ENCODE data around the gene ZNF100.
A peak's percentile ranks its signal among the peaks of the same experiment; 100 is the strongest.
"Not testable (repeated sequence)": the region's sequence is repeated elsewhere in the genome, so short reads cannot be mapped to it uniquely, and the experiment has no call there.

Gene ZNF100

DNA sequence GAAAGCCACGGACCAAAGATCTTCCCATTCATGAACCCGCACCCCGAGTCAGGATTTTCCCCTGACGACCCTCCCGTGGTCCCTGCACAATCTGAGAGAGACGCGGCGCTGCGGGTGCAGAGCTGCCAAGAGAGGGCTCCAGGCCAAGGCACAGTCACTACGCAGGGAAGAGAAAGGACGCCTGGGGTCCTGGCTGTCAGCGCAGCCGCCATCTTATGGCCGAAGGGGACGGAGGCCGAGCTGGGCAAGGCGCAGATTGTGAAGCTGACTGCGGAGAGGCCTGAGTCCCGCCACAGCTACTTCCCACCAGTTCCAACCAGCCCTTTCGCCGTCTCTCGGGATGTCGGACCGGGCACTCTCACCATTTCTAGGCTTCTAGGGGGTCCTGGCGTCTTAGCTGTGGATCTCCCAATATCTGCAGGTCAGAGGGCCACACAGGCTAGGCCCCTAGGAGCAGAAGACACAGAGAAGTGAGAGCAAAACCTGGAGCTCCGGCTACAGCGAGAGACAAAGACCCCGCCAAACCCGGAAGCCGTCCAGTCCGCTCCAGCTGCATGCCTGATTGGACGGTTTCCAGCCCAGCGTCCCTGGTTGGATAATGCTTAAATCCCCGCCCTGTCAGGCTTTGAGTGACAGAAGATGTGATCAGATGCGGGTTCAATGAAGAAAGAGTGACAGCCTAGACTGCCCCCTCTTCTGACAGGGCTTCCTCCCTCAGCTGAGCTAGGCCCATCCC, at the start of gene ZNF100:
ZNF100 (minus strand) TSS at position 515 of the 736 bp plus-strand sequence; CDS start at position 365, 150 bp downstream.
- peak; percentile 62 to 89 for DNase-seq (ENCODE audit: low read depth in 1 of 2, low spot score in 1 of 2)

DNA sequence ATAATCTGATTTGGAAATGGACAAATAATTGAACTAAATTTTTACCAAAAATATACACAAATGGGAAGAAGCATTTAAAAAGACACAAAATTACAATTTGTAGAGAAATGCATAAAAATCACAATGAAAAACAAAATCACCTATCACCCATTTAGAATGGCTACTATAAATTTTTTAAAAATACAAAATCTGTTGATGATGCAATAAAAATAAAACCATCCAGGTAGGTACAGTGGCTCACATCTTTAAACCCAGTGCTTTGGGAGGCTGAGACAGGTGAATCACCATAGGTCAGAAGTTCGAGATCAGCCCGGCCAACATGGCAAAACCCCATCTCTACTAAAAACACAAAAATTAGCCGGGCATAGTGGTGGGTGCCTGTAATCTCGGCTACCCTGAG, 45.1 kb upstream of the ZNF100 start:
- no peak for DNase-seq (ENCODE audit: low read depth in 1 of 2, low spot score in 1 of 2)

DNA sequence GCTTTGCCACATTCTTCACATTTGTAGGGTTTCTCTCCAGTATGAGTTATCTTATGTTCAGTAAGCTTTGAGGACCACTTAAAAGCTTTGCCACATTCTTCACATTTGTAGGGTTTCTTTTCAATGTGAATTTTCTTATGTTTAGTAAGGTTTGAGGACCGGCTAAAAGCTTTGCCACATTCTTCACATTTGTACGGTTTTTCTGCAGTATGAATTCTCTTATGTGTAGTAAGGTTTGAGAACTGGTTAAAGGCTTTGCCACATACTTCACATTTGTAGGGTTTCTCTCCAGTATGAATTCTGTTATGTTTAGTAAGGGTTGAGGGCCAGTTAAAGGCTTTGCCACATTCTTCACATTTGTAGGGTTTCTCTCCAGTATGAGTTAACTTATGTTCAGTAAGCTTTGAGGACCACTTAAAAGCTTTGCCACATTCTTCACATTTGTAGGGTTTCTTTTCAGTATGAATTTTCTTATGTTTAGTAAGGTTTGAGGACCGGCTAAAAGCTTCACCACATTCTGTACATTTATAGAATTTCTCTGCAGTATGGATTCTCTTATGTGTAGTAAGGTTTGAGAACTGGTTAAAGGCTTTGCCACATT, 41.1 kb upstream of the ZNF100 start:
- not testable (repeated sequence) for DNase-seq (ENCODE audit: low read depth in 1 of 2, low spot score in 1 of 2)

DNA sequence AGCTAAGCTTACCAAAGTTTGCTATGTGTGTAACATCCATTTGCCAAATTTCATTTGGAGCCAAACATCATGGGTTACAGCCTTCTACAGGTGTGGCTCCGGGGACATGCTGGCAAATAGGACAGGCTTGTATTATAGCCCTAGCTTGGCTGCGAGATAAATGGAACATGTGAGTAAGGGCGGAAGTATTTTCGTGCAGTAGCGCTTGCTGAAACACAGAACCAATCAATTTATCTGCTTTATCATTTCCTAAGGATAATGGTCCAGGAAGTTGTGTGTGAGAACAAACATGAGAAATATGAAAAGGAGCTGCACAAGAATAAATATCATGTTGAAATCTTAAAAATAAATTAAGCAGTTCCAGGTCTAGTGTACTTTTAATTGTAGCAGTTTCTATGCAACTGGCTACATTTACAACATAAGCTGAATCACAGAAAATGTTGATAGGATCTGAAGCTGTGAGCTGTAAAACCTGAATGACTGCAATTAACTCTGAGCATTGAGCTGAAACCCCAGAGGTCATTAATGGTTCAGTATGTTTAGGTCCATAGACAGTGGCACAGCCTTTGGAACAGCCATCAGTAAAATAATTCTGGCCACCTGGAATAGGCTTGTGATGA, 22.2 kb upstream of the ZNF100 start:
- DNase-seq (ENCODE audit: low read depth in 1 of 2, low spot score in 1 of 2) = no peak

DNA sequence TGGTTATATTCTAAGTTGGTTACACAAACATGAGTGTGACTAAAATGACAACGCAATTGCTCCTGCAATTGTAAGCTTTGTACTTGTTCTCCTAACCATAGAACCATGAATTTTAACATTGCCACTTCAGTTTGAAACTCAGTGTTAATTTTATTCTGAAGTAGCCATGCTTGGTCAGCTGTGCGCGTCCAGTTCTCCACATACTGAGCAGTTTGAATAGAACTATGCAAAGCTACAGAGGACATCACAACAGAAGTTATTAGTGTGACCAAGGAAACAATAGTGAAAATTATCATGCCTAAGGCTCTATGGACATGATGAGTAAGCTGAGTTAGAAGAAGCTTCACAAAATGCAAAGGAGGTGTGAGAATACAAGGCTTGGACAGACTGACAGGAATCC, 19.6 kb upstream of the ZNF100 start:
- DNase-seq (ENCODE audit: low read depth in 1 of 2, low spot score in 1 of 2) = no peak

DNA sequence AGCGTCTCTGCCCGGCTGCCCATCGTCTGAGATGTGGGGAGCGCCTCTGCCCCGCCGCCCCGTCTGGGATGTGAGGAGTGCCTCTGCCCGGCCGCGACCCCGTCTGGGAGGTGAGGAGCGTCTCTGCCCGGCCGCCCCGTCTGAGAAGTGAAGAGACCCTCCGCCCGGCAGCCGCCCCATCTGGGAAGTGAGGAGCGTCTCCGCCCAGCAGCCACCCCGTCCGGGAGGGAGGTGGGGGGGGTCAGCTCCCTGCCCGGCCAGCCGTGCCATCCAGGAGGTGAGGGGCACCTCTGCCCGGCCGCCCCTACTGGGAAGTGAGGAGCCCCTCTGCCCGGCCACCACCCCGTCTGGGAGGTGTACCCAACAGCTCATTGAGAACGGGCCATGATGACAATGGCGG, 8.4 kb upstream of the ZNF100 start:
- DNase-seq (ENCODE audit: low read depth in 1 of 2, low spot score in 1 of 2) = not testable (repeated sequence)

DNA sequence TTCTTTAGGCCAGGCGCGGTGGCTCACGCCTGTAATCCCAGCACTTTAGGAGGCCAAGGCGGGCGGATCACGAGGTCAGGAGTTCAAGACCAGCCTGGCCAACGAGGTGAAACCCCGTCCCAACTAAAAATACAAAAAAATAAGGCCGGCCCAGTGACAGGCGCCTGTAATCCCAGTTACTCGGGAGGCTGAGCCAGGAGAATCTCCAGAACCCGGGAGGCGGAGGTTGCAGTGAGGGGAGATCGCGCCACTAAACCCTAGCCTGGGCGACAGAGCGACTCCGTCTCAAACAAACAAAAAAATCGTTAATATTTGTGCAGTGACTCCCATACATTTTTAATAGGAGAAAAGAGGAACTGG, 694 bp downstream of the ZNF100 start:
- DNase-seq (ENCODE audit: low read depth in 1 of 2, low spot score in 1 of 2) = not testable (repeated sequence)

DNA sequence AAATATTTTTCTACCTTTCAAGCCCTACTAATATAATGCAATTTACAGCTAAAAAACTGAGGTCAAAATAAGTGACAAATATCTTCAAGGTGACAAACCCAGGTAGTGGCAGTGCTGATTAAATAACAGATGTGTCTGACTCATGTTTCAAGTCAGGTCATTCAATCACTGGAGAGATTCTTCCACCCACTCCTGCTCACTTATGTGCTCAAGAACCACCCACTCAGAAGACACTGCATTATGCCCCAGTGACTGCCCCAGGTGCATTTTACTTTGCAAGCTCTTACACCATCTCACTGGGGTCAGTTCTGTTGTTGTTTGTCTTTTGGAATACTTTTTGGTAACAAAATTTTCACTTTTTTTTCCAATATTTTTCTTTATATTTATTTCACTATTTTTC, 2.2 kb downstream of the ZNF100 start:
- DNase-seq (ENCODE audit: low read depth in 1 of 2, low spot score in 1 of 2) = peak in 1 of 2 donors; percentile 9

DNA sequence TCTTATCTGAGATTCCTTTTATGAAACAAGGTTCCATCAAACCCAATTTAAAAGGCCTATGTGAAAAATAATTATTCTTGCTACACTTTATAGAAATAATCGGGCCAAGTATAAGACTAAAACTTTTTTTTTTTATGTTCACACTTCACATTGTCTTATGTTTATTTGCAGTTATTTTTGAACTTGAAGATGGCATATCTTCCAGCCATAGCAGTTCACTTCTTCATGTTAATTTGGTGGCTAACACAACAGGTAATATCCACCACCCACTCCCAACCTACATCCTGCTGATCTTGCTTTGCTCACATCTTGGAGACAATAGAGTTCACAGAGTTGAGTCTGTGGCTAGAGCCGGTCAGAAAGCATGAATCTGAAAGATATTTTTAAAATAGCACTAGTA, 5.8 kb downstream of the ZNF100 start:
- DNase-seq (ENCODE audit: low read depth in 1 of 2, low spot score in 1 of 2) = not testable (repeated sequence)

DNA sequence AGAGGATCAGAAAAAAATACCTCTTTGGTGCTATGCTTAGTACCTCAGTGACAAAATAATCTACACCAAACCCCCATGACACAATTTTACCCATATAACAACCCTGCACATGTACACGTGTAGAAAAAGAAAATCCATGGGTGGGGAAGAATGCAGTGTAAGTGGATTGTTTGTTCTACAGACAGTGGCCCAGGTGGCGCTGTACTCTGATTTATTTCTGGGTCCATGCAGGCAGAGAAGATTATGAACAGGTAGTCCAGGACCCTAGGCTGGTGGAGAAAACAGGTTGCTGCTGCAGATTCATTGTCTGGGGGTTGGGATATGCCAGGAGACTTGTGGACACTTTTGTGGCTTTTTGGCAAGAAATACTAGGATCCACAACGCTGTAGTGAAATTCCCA, 9.1 kb downstream of the ZNF100 start:
- no peak for DNase-seq (ENCODE audit: low read depth in 1 of 2, low spot score in 1 of 2)

DNA sequence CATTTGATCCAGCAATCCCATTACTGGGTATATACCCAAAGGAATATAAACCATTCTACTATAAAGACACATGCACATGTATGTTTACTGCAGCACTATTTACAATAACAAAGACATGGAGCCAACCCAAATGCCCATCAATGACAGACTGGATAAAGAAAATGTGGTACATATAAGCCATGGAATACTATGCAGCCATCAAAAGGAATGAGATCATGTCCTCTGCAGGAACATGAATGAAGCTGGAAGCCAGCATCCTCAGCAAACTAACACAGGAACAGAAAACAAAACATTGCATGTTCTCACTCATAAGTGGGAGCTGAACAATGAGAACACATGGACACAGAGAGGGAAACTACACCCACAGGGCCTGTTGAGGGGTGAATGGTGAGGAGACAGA, 11.8 kb downstream of the ZNF100 start:
- DNase-seq (ENCODE audit: low read depth in 1 of 2, low spot score in 1 of 2) = not testable (repeated sequence)

DNA sequence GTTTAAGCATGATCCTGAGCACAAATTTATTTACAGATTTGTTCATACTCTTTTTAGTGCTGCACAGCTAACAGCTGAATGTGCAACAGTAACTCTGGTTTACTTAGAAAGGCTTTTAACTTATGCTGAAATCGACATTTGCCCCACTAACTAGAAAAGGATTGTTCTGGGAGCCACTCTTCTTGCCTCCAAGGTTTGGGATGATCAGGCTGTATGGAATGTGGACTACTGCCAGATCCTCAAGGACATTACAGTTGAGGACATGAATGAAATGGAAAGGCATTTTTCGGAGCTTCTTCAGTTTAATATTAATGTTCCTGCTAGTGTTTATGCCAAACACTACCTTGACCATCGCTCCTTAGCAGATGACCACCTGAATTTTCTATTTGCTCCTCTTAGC, 16.0 kb downstream of the ZNF100 start:
- DNase-seq (ENCODE audit: low read depth in 1 of 2, low spot score in 1 of 2) = no peak

DNA sequence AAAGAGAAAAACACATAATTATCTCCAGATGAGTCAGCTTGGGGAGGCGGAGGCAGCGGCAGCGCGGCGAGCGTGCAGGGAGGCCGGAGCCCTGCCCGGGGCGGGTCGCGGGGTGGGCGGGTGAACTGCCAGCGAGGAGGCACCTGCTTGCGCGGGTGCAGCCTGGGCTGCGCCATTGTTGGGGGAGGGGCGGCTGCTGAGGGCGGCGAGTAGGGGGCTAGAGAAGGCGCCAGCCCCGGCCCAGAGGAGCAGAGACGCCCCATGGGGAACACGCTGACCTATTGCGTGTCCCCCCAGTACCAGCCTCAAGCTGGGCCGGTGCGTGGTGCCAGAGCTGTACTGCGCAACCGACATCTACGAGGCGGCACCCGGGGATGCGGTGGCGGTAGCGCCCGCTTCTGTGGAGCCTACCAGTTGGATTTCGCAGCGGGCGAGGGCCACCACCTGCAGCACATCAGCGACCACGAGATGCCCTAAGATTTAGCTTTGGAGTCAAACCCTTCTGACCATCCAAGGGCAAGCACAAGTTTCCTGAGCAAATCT, 16.7 kb downstream of the ZNF100 start:
- DNase-seq (ENCODE audit: low read depth in 1 of 2, low spot score in 1 of 2) = no peak

DNA sequence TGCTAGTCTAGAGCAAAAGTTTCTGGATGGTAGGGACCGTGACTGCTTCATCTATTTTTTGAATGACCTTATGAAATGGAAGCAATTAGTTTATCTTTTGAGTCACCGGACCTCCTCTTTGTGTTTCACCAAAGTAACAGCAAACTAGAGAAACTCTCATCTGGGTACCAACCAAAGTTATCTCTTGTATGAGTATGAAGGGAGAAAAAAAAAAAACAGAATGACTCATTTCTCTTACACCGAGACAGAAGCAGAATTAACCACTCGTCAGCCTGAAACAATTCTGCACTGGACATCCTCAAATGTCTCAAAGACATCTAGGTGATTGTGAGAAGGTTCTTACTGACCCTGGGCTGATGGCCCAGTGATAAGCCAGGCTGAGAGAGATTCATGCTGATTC, 18.3 kb downstream of the ZNF100 start:
- no peak for DNase-seq (ENCODE audit: low read depth in 1 of 2, low spot score in 1 of 2)

DNA sequence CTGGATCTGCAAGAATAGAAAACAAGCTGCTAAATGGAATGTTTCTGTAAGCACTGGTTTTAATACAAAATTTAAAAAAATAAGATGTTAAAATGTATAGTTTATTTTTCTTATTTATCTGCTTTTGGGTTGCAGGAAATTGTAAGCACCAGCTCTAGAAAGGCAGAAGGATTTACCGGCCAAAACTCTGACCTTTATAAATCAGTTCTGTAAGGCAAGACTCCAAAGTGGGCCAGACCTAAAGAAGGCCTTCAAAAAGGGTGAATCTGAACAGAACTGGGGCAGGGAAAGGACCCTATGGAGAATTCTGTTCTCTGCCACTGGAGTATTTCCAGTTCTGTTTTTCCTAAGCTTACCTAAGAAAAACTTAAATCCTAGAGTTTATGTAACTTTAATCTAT, 19.3 kb downstream of the ZNF100 start:
- no peak for DNase-seq (ENCODE audit: low read depth in 1 of 2, low spot score in 1 of 2)

DNA sequence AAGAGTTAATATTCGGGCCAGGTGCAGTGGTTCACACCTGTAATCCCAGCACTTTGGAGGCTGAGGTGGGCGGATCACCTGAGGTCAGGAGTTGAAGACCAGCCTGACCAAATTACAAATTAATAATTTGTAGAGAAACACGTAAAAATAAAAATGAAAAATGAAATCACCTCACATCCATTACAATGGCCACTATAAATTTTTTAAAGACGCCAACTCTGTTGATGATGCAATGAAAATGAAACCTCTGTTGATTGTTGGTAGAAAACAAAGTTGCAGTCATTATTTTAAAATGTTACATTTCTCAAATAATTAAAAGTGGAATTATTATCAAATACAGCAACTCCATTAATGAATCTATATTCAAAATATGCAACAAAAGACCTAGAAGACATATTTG, 26.8 kb downstream of the ZNF100 start:
- DNase-seq (ENCODE audit: low read depth in 1 of 2, low spot score in 1 of 2) = no peak

DNA sequence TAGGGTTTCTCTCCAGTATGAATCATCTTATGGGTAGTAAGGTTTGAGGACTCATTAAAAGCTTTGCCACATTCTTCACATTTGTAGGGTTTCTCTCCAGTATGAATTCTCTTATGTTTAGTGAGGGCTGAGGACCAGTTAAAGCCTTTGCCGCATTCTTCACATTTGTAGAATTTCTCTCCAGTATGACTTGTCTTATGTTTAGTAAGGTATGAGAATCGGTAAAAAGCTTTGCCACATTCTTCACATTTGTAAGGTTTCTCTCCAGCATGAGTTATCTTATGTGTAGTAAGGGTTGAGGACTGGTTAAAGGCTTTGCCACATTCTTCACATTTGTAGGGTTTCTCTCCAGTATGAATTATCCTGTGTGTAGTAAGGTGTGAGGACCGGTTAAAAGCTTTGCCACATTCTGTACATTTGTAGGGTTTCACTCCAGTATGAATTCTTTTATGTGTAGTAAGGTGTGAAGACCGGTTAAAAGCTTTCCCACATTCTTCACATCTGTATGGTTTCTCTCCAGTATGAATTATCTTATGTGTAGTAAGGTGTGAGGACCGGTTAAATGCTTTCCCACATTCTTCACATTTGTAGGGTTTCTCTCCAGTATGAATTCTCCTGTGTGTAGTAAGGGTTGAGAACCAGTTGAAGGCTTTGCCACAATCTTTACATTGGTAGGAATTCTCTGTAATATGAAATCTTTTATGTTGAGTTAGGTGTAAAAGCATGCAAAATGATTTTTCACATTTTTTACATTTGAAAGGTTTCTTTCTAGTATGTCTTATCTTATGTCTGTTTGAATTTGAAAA, 40.2 kb downstream of the ZNF100 start:
- not testable (repeated sequence) for DNase-seq (ENCODE audit: low read depth in 1 of 2, low spot score in 1 of 2)

DNA sequence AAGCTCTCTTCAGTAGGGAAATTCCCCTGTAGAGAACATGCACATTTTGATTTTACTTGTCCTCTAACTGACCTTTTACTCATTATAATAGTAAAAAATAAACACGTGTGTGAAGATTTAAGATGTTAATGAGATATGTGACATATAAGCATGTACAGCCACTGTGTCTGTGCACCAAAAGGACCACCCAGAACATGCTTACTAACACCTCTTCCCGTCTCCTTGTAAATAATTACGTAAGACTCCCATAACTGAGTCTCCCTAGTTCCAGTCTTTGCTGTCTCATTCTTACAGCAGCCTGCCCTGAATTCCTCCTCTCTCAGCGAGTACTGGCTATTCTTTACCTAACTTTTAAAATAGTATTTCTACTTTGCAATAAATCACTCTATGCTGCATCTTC, 53.6 kb downstream of the ZNF100 start:
- no peak for DNase-seq (ENCODE audit: low read depth in 1 of 2, low spot score in 1 of 2)

DNA sequence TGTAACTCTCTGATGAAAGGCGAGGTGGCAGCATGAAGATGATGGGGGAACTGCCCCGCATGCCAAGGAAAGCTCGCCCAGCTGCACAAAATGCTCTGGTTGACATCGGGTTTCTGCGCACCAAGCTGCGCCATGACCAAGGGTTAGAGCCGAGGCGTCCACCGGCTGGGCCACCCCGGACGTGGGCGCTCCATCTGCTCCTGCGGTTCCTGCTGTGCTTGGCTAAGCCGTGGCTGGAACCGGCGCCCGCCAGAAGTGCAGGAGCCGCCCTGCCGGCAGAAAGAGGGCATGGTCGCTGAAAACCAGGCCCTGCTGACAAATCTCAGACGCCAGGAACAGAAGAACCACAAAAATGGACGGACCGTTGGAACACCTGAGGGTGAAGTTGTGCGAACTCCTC, 57.9 kb downstream of the ZNF100 start:
- no peak for DNase-seq (ENCODE audit: low read depth in 1 of 2, low spot score in 1 of 2)

DNA sequence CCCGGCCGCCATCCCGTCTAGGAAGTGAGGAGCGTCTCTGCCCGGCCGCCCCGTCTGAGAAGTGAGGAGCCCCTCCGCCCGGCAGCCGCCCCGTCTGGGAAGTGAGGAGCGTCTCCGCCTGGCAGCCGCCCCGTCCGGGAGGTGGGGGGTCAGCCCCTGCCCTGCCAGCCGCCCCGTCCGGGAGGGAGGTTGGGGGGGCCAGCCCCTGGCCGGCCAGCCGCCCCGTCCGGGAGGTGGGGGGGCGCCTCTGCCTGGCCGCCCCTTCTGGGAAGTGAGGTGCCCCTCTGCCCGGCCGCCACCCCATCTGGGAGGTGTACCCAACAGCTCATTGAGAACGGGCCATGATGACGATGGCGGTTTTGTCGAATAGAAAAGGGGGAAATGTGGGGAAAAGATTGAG, 59.5 kb downstream of the ZNF100 start:
- DNase-seq (ENCODE audit: low read depth in 1 of 2, low spot score in 1 of 2) = not testable (repeated sequence)

DNA sequence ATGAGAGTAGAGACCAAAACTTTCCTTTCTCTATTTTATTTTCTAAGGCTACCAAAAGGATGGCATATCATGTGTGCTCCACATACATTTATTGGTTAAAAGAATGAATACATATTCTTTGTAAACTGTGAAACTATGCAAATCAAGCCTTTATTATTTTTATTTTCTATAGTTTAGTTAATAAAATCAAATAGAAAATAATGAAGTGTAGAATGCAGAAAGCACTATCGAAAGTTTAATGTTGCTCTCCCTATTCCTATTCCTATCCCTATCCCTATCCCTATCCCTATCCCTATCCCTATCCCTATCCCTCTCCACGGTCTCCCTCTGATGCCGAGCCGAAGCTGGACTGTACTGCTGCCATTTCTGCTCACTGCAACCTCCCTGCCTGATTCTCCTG, 60.3 kb downstream of the ZNF100 start:
- DNase-seq (ENCODE audit: low read depth in 1 of 2, low spot score in 1 of 2) = no peak
